IMR-90 (cell line): ENCODE results near the gene GALP. TPM values are rescaled to one million over a fixed set of nuclear protein-coding genes. Genes with fewer than 3 reads are reported as not detected.
"Not testable (repeated sequence)": the region's sequence is repeated elsewhere in the genome, so short reads cannot be mapped to it uniquely, and the experiment has no call there.

ENCODE experiments used
- ATAC-seq: fragments of 200-7000 bp; cut with Tn5 transposase; 2 replicates; pipeline ENCODE4 v1.9.1; 2020; ENCODE audit warnings: low read depth, mild to moderate bottlenecking, moderate library complexity
- BruUV-seq: library from RNA; stranded (reverse); fragments of 400-500 nt; replicated peaks from 2 replicates; lab custom pipeline; 2021; lab: Mats Ljungman, UMichigan
- CTCF ChIA-PET: fragments of 300-600 bp; formaldehyde crosslinking; extraction: SDS; loops from one replicate; lab custom pipeline; 2021; ENCODE audit warnings: antibody characterized with exemption; lab: Yijun Ruan, JAX
- POLR2A ChIA-PET: fragments of 300-600 bp; sonication (Branson Sonifier 250); formaldehyde crosslinking; loops from one replicate; lab custom pipeline; 2022; ENCODE audit warnings: antibody characterized with exemption; ENCODE audit not compliant: unreplicated experiment; lab: Charles Lee
- DNase-seq: peaks from one replicate; pipeline ENCODE4 v3.0.0; 2013
- H2AFZ ChIP-seq: replicated peaks from 2 replicates; pipeline ENCODE3; 2013; ENCODE audit warnings: low read length, mild to moderate bottlenecking; ENCODE audit not compliant: poor library complexity
- H2AK5ac ChIP-seq: 2 replicates; pipeline ENCODE4 v1.6.1; 2013; ENCODE audit warnings: low read depth, low read length, inconsistent platforms
- H2AK9ac ChIP-seq: replicated peaks from 2 replicates; pipeline ENCODE3; 2013; ENCODE audit warnings: mild to moderate bottlenecking, low read depth, low read length, moderate library complexity; ENCODE audit not compliant: poor library complexity
- H2BK120ac ChIP-seq: 2 replicates; pipeline ENCODE4 v1.6.1; 2013; ENCODE audit warnings: low read depth, low read length, inconsistent platforms
- H2BK15ac ChIP-seq: 3 replicates; pipeline ENCODE4 v1.6.1; 2013; ENCODE audit warnings: low read depth, low read length, inconsistent platforms
- H2BK20ac ChIP-seq: 2 replicates; pipeline ENCODE4 v1.6.1; 2013; ENCODE audit warnings: low read depth, mild to moderate bottlenecking, inconsistent platforms, low read length, moderate library complexity
- H2BK5ac ChIP-seq: 2 replicates; pipeline ENCODE4 v1.6.1; 2013; ENCODE audit warnings: mild to moderate bottlenecking, low read depth, low read length, inconsistent platforms; ENCODE audit not compliant: poor library complexity, severe bottlenecking
- H3K14ac ChIP-seq: replicated peaks from 2 replicates; pipeline ENCODE4 v1.6.1; 2013; ENCODE audit warnings: low read depth, low read length, inconsistent platforms
- H3K18ac ChIP-seq: 2 replicates; pipeline ENCODE4 v1.6.1; 2013; ENCODE audit warnings: low read depth, low read length, control low read depth
- H3K23ac ChIP-seq: 2 replicates; pipeline ENCODE4 v1.6.1; 2013; ENCODE audit warnings: low read depth, low read length, inconsistent platforms
- H3K27ac ChIP-seq: 2 replicates; pipeline ENCODE4 v1.5.1; 2013; ENCODE audit warnings: mild to moderate bottlenecking, control low read depth, low read length; ENCODE audit not compliant: insufficient read depth
- H3K27me3 ChIP-seq: 2 replicates; pipeline ENCODE4 v1.6.1; 2013; ENCODE audit warnings: low read length; ENCODE audit not compliant: control insufficient read depth, insufficient read depth
- H3K36me3 ChIP-seq: 2 replicates; pipeline ENCODE4 v1.6.1; 2013; ENCODE audit warnings: low read length, mixed read lengths; ENCODE audit not compliant: control insufficient read depth, insufficient read depth
- H3K4ac ChIP-seq: 2 replicates; pipeline ENCODE4 v1.6.1; 2013; ENCODE audit warnings: low read depth, low read length, inconsistent platforms
- H3K4me1 ChIP-seq: 2 replicates; pipeline ENCODE4 v1.6.1; 2013; ENCODE audit warnings: low read length, mixed read lengths; ENCODE audit not compliant: control insufficient read depth, insufficient read depth
- H3K4me2 ChIP-seq: 2 replicates; pipeline ENCODE4 v1.6.1; 2013; ENCODE audit warnings: low read depth, mild to moderate bottlenecking, control low read depth, low read length, moderate library complexity
- H3K4me3 ChIP-seq: 2 replicates; pipeline ENCODE4 v1.5.1; 2013; ENCODE audit warnings: low read depth, mild to moderate bottlenecking, control low read depth, low read length, moderate library complexity; ENCODE audit not compliant: insufficient read depth
- H3K56ac ChIP-seq: 2 replicates; pipeline ENCODE4 v1.6.1; 2013; ENCODE audit warnings: low read length, inconsistent platforms; ENCODE audit not compliant: insufficient read depth; ENCODE audit errors: extremely low read depth
- H3K79me1 ChIP-seq, 2 experiments: 2 replicates each; pipeline ENCODE4 v1.6.1; 2013; ENCODE audit warnings: low read length in 2 of 2, inconsistent platforms in 1 of 2, low read depth in 1 of 2
- H3K9ac ChIP-seq: 2 replicates; pipeline ENCODE4 v1.6.1; 2013; ENCODE audit warnings: low read depth, low read length, control low read depth
- H3K9me1 ChIP-seq: 2 replicates; pipeline ENCODE4 v1.6.1; 2013; ENCODE audit warnings: low read length, inconsistent platforms; ENCODE audit not compliant: insufficient read depth
- H3K9me3 ChIP-seq: 2 replicates; pipeline ENCODE4 v1.6.1; 2013; ENCODE audit warnings: low read length; ENCODE audit not compliant: control insufficient read depth, insufficient read depth
- H4K20me1 ChIP-seq: 2 replicates; pipeline ENCODE4 v1.6.1; 2013; ENCODE audit warnings: low read length, inconsistent platforms; ENCODE audit not compliant: insufficient read depth
- H4K5ac ChIP-seq: 2 replicates; pipeline ENCODE4 v1.6.1; 2013; ENCODE audit warnings: mild to moderate bottlenecking, low read depth, low read length, control low read depth
- H4K8ac ChIP-seq, 2 experiments: 2 replicates each; pipeline ENCODE4 v1.6.1; 2013; ENCODE audit warnings: low read depth in 2 of 2, low read length in 2 of 2, control low read depth in 1 of 2, inconsistent platforms in 1 of 2
- H4K91ac ChIP-seq: 2 replicates; pipeline ENCODE4 v1.6.1; 2013; ENCODE audit warnings: low read depth, low read length, inconsistent platforms; ENCODE audit not compliant: insufficient read depth
- WGBS, 2 experiments: methylation state at CpG; one replicate each; pipeline versions ENCODE4 v1.1.5 to v1.1.7; 2013; ENCODE audit warnings: missing lambda C conversion rate in 2 of 2; ENCODE audit not compliant: insufficient read length in 1 of 2; ENCODE audit errors: extremely low coverage in 2 of 2; 5-methylcytosine and 5-hydroxymethylcytosine counted together
- dilution Hi-C: fragments of 300-500 bp; cut with HindIII; formaldehyde crosslinking; loops from one replicate; pipeline ENCODE4 v1.14.3; 2018; ENCODE audit warnings: low sequenced_read_pairs; ENCODE audit not compliant: unreplicated experiment
- in situ Hi-C: fragments of 300-500 bp; cut with MboI; formaldehyde crosslinking; loops from 3 replicates; pipeline ENCODE4 v1.14.3; 2019; ENCODE audit warnings: low sequenced_read_pairs, inconsistent platforms, mixed read lengths
- intact Hi-C: fragments of 100-400 bp; cut with micrococcal nuclease; formaldehyde crosslinking; loops from 2 replicates; pipeline ENCODE4 v1.10.0; 2022
- polyA plus RNA-seq, 3 experiments: library from polyadenylated mRNA; depleted of rRNA; stranded (reverse); fragments of >200 nt; gene quantifications; 2 replicates each; pipeline ENCODE4 v1.2.3, GENCODE V29; 2012; ENCODE audit warnings: low replicate concordance in 1 of 3
- total RNA-seq: library from RNA; depleted of rRNA; stranded (reverse); fragments of >200 nt; gene quantifications from 2 replicates; pipeline ENCODE4 v1.2.3, GENCODE V29; 2012

Gene GALP
- total and polyA plus RNA-seq, 2 of the 4 experiments (the other 2 are of a cell fraction) = not detected

DNA sequence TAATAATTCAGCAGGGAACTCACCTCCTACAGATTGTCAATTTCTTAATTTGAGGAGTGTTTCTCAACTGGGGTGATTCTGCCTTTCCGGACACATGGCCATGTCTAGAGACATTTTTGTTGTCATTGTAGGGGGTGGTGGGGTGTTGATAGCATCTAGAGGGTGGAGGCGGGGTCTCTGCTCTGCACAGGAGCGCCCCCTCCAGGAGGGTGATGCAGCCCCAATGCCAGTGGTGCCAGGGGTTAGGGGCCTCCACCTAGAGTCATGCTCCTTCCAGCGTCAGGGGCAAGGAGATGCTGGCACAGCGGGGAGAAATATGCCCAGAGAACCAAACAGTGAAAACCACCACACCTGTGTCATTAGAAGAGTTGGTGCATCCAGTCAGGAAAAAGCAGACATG lies 31.8 kb downstream of the GALP start:
- H3K79me1 ChIP-seq, intact Hi-C loops, H3K23ac ChIP-seq, H3K36me3 ChIP-seq, dilution Hi-C loops, H4K8ac ChIP-seq, H4K91ac ChIP-seq, H3K4me1 ChIP-seq, BruUV-seq, H3K4ac ChIP-seq, H3K27ac ChIP-seq, H3K18ac ChIP-seq, H3K4me3 ChIP-seq, H3K9me3 ChIP-seq, H3K9me1 ChIP-seq, H4K20me1 ChIP-seq, H2BK5ac ChIP-seq, H3K56ac ChIP-seq, ATAC-seq, DNase-seq, H2AK5ac ChIP-seq, H2BK15ac ChIP-seq, H3K14ac ChIP-seq, in situ Hi-C loops, H3K4me2 ChIP-seq, H3K27me3 ChIP-seq, CTCF ChIA-PET, H2AK9ac ChIP-seq, H4K5ac ChIP-seq, H2BK120ac ChIP-seq, H2BK20ac ChIP-seq, H3K9ac ChIP-seq, H2AFZ ChIP-seq, POLR2A ChIA-PET: not testable (repeated sequence)
- no CpG with 5 or more reads among the region's 5 CpGs for WGBS, 2 experiments
